ENCODE measurements around the gene MPPED1. TPM values are rescaled to one million over a fixed set of nuclear protein-coding genes. Genes with fewer than 3 reads are reported as not detected.

Gene MPPED1
- total RNA-seq, 1 donor from 2014 or later: not detected

DNA sequence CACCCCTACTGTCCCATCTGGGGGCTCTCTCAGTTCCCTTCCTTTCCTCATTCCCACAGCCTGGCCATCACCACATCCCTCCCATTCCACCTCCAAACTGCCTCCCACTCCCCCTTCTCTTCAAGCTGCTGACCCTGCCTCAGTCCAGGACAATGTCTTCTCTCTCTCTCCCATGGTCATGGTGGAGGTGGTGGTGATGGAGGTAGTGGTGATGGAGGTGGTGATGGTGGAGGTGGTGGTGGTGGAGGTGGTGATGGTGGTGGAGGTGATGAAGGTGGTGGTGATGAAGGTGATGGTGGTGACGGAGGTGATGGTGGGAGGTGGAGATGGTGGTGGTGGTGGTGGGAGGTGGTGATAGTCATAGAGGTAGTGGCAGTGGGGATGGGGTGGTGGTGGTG is 87.0 kb downstream of the MPPED1 start:
- no peak overlapping the region for H3K9ac ChIP-seq (ENCODE audit: low read length)
- Mint-ChIP-seq H3K9me3 (ENCODE audit: unreplicated experiment) (no peaks in the 10 kb centered on the region), H3K4me3 (ENCODE audit: unreplicated experiment) (no peak overlapping the region), H3K36me3 (ENCODE audit: low read depth, unreplicated experiment) (no peaks in the 10 kb centered on the region), H3K27me3 (ENCODE audit: low read depth, unreplicated experiment) (peaks cover 26% of the 10 kb centered on the region), H3K4me1 (ENCODE audit: low read depth, unreplicated experiment) (no peaks in the 10 kb centered on the region), H3K27ac (ENCODE audit: unreplicated experiment) (no peak overlapping the region)
- no peaks in the 10 kb centered on the region for H3K27me3 ChIP-seq (ENCODE audit: insufficient read depth, low read length)
- no peaks in the 10 kb centered on the region for H3K36me3 ChIP-seq (ENCODE audit: insufficient read depth, low read length)
- DNase-seq (ENCODE audit: low read depth): no peak
- no peaks in the 10 kb centered on the region for H3K9me3 ChIP-seq (ENCODE audit: insufficient read depth, low read depth, low read length)
- no peak overlapping the region for H3K4me2 ChIP-seq (ENCODE audit: low read length)
- H3K4me1 ChIP-seq (ENCODE audit: insufficient read depth, low read length): no peaks in the 10 kb centered on the region
- no peak overlapping the region for H3K27ac ChIP-seq (ENCODE audit: low read depth, low read length)
- no peak overlapping the region for H3K4me3 ChIP-seq (ENCODE audit: insufficient read depth, low read depth, low read length)
- H3K79me2 ChIP-seq (ENCODE audit: insufficient read depth, low read length): no peaks in the 10 kb centered on the region
- H4K20me1 ChIP-seq (ENCODE audit: insufficient read depth, low read length): no peaks in the 10 kb centered on the region
- H2AFZ ChIP-seq (ENCODE audit: low read depth, low read length): no peak overlapping the region
- TF ChIP-seq CTCF (IDR thresholded peaks at IDR 0.05; ENCODE audit: insufficient read depth, low read depth, low read length) (no peak), EZH2 (IDR thresholded peaks at IDR 0.05; ENCODE audit: insufficient read depth, low read length) (no peak)
- no peak for FAIRE-seq

DNA sequence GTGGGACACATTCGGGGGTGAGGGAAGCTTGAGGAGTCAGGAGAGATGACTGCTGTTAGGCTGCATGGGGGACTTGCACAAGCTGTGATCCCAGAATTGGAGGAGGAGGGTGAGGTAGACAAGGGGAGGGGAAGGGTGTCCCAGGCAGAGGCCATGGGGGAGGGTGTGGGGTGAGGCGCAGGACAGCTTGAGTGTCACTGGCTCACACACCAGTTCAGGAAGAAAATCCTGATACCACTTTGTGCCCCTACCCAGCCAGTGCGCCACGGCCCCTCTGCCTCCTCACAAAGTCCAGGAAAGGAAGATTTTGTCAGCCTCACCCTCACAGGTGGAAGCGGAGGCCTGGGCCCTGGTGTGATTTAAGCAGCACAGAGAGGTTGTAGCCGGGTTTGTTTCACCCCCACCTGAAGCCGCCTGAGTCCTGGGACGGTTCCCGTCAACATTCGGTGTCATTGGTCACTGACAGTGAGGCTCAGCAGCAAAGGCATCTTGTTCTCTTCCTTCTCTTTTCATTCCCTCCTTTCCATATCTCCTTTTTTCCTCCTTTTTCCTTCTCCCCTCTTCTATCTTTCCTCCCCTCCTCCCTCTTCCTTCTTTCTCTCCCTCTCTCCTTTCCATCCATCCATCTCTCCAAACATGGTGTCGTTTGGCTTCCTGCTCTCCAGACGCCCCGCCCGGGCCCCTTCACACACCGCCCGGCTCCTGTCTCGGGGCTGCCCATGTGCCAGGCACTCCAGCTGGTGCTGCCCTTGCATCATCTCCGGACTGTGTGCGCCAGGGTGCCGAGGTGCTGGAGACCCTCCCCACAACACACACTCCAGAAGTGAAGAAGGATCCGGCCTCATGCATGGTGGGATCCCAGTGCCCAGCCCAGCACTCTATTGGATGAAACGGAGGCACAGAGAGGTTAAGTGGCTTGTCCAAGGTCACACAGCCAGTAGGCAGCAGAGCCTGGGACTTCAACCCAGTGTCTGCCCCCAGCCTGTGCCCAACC is 89.3 kb downstream of the MPPED1 start:
- Mint-ChIP-seq H3K4me1 (ENCODE audit: low read depth, unreplicated experiment) (no peaks in the 10 kb centered on the region), H3K4me3 (ENCODE audit: unreplicated experiment) (no peak overlapping the region), H3K27me3 (ENCODE audit: low read depth, unreplicated experiment) (peaks cover 20% of the 10 kb centered on the region), H3K9me3 (ENCODE audit: unreplicated experiment) (no peaks in the 10 kb centered on the region), H3K36me3 (ENCODE audit: low read depth, unreplicated experiment) (no peaks in the 10 kb centered on the region), H3K27ac (ENCODE audit: unreplicated experiment) (no peak overlapping the region)
- Histone ChIP-seq H3K27ac (ENCODE audit: low read depth, low read length) (no peak overlapping the region), H3K4me3 (ENCODE audit: insufficient read depth, low read depth, low read length) (no peak overlapping the region), H3K36me3 (ENCODE audit: insufficient read depth, low read length) (no peaks in the 10 kb centered on the region), H3K27me3 (ENCODE audit: insufficient read depth, low read length) (no peaks in the 10 kb centered on the region), H4K20me1 (ENCODE audit: insufficient read depth, low read length) (no peaks in the 10 kb centered on the region), H3K4me2 (ENCODE audit: low read length) (no peak overlapping the region), H3K4me1 (ENCODE audit: insufficient read depth, low read length) (no peaks in the 10 kb centered on the region), H3K9ac (ENCODE audit: low read length) (no peak overlapping the region), H2AFZ (ENCODE audit: low read depth, low read length) (no peak overlapping the region), H3K79me2 (ENCODE audit: insufficient read depth, low read length) (no peaks in the 10 kb centered on the region), H3K9me3 (ENCODE audit: insufficient read depth, low read depth, low read length) (peaks cover 4% of the 10 kb centered on the region)
- TF ChIP-seq EZH2 (IDR thresholded peaks at IDR 0.05; ENCODE audit: insufficient read depth, low read length) (no peak), CTCF (IDR thresholded peaks at IDR 0.05; ENCODE audit: insufficient read depth, low read depth, low read length) (no peak)
- DNase-seq (ENCODE audit: low read depth) (no peak), FAIRE-seq (no peak)

DNA sequence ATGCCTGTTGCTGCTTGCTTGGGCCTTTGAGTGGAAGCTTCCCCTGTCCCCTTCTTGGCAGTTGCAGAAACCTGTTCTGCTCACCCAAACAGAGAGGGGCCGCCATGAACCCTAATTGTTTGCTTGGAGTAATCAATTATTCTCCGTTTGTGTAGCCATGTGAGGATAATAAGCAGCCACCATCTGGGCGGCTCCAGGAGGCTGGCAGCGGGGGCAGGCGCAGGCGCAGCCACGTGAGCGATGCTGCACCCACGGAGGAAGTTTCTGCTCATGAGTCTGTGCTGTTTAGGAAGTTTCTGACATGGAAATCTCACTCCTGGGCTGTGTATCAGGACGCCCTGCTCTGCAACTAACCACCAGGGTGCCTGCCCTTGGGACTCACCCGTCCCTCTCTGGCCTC is 90.1 kb downstream of the MPPED1 start:
- Mint-ChIP-seq H3K9me3 (ENCODE audit: unreplicated experiment) (no peaks in the 10 kb centered on the region), H3K4me3 (ENCODE audit: unreplicated experiment) (no peak overlapping the region), H3K27me3 (ENCODE audit: low read depth, unreplicated experiment) (peaks cover 22% of the 10 kb centered on the region), H3K27ac (ENCODE audit: unreplicated experiment) (no peak overlapping the region), H3K4me1 (ENCODE audit: low read depth, unreplicated experiment) (no peaks in the 10 kb centered on the region), H3K36me3 (ENCODE audit: low read depth, unreplicated experiment) (no peaks in the 10 kb centered on the region)
- H4K20me1 ChIP-seq (ENCODE audit: insufficient read depth, low read length): no peaks in the 10 kb centered on the region
- no peaks in the 10 kb centered on the region for H3K36me3 ChIP-seq (ENCODE audit: insufficient read depth, low read length)
- no peak overlapping the region for H2AFZ ChIP-seq (ENCODE audit: low read depth, low read length)
- H3K4me2 ChIP-seq (ENCODE audit: low read length): no peak overlapping the region
- peaks cover 4% of the 10 kb centered on the region for H3K9me3 ChIP-seq (ENCODE audit: insufficient read depth, low read depth, low read length)
- no peaks in the 10 kb centered on the region for H3K4me1 ChIP-seq (ENCODE audit: insufficient read depth, low read length)
- DNase-seq (ENCODE audit: low read depth): no peak
- no peak overlapping the region for H3K9ac ChIP-seq (ENCODE audit: low read length)
- H3K4me3 ChIP-seq (ENCODE audit: insufficient read depth, low read depth, low read length): no peak overlapping the region
- no peaks in the 10 kb centered on the region for H3K27me3 ChIP-seq (ENCODE audit: insufficient read depth, low read length)
- no peak overlapping the region for H3K27ac ChIP-seq (ENCODE audit: low read depth, low read length)
- no peak for FAIRE-seq
- TF ChIP-seq EZH2 (IDR thresholded peaks at IDR 0.05; ENCODE audit: insufficient read depth, low read length): no peak
- no peak for TF ChIP-seq CTCF (IDR thresholded peaks at IDR 0.05; ENCODE audit: insufficient read depth, low read depth, low read length)
- H3K79me2 ChIP-seq (ENCODE audit: insufficient read depth, low read length): no peaks in the 10 kb centered on the region

All from astrocyte (in vitro differentiated cells and primary cell).